Measurements from ENCODE around the gene ITGAE.
"Not testable (repeated sequence)": the region's sequence is repeated elsewhere in the genome, so short reads cannot be mapped to it uniquely, and the experiment has no call there.

ITGAE gene

DNA sequence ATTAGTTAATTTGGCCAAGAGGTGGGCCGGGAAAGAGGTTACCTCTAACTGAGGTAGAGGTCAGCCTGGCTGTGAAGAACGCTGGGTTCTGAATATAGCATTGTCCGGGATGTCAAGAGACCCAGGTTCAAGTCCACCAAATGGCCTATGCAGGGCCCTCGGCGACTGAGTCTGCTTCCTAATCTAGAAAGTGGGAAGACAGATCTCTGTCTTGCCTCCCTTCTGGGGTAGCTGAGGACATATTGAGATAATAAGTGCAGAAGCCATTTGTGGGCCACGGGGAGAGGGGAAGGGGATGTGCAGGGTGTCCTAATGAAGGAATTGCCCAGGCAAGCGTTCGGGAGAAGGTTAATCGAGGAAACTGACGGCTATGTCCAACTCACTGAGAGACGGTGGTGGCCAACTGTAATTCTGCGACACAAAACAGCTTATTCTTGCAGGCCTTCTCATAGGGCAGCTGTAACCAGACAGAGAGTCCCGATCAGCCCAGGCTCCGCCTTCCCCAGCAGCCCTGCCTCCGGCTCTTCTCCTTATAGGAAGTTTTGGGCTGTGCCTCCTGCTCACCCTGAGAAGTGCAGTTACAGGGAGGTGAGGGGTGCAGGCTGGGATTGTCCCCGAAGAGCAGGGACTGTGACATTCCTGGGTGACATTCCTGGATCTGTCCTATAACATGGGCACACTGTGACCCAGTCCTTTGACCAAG lies 61.4 kb downstream of the ITGAE start:
- no peaks in the 10 kb centered on the region for H3K27me3 ChIP-seq (replicated peaks)
- no peak overlapping the region for H3K27ac ChIP-seq
- no peak for TF ChIP-seq CTCF (IDR thresholded peaks at IDR 0.05; ENCODE audit: low read depth, low read length, missing control alignments)
- DNase-seq, result no peak
- in situ Hi-C loops (cut with HindIII; ENCODE audit: low pct_ligation_motif_present, low sequenced_read_pairs), result no loop called here
- H3K4me3 ChIP-seq (ENCODE audit: low read depth, low read length), result no peak overlapping the region
- H3K36me3 ChIP-seq (replicated peaks), result no peaks in the 10 kb centered on the region

DNA sequence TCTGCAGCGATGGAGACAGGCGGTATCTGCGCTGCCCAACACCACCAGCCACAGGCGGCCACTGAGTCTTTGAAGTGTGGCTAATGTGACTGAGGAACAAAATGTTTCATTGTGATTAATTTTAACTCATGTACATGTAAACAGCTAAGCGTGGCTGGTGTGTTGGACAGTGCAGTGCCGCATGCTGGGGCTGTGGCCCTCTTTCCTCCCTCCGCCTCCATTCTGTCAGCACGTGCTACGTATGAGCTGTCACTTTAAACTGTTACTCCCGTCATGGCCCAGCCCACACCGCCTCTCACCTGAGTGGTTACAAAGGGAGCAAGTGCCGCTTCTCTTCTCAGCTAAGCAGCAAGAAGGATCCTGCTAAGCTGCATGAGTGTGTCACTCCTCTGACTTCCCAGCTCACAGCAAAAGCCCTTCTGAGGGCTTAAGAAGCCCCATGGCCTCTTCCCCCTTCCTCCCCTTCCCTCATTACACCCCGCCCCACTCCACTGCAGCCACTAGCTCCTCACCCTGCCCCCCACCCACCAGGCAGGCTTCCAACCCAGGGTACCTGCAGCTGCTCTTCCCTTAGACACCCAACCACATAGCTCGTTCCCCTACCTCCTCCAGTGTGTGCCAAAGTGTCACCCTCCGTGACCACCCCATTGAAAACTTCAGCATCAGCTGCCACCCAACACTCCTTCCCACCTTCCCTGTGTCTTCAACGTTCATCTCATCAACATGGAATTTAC lies 62.3 kb downstream of the ITGAE start:
- Histone ChIP-seq H3K27ac (no peak overlapping the region), H3K27me3 (replicated peaks) (no peaks in the 10 kb centered on the region), H3K4me3 (ENCODE audit: low read depth, low read length) (no peak overlapping the region), H3K36me3 (replicated peaks) (no peaks in the 10 kb centered on the region)
- no peak for TF ChIP-seq CTCF (IDR thresholded peaks at IDR 0.05; ENCODE audit: low read depth, low read length, missing control alignments)
- DNase-seq, result no peak
- in situ Hi-C loops (cut with HindIII; ENCODE audit: low pct_ligation_motif_present, low sequenced_read_pairs), result no loop called here

DNA sequence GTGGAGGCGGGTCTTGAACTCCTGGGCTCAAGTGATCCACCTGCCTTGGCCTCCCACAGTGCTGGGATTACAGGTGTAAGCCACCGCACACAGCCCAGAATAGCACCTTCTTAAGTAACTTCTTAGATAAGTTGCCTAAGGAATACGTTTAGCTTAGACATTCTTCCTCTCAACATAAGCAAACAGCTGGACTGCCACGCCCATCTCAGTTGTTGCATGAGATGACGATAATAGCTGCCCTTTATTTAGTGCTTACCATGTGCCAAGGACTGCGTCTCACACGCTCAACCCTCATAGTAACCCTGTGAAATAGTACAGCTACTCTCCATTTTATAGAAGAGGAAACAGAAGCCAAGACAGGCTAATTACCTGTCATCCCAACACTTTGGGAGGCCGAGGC lies 65.5 kb downstream of the ITGAE start:
- no peak for TF ChIP-seq CTCF (IDR thresholded peaks at IDR 0.05; ENCODE audit: low read depth, low read length, missing control alignments)
- no peaks in the 10 kb centered on the region for H3K27me3 ChIP-seq (replicated peaks)
- no peak for DNase-seq
- H3K4me3 ChIP-seq (ENCODE audit: low read depth, low read length), result no peak overlapping the region
- no peaks in the 10 kb centered on the region for H3K36me3 ChIP-seq (replicated peaks)
- no peak overlapping the region for H3K27ac ChIP-seq
- in situ Hi-C loops (cut with HindIII; ENCODE audit: low pct_ligation_motif_present, low sequenced_read_pairs), result no loop called here

GRCh38 chr17:3734911-3735276 lies 66.1 kb downstream of the ITGAE start:
- in situ Hi-C loops (cut with HindIII; ENCODE audit: low pct_ligation_motif_present, low sequenced_read_pairs); DNase-seq; H3K4me3 ChIP-seq (ENCODE audit: low read depth, low read length); H3K27ac ChIP-seq; H3K27me3 ChIP-seq (replicated peaks); H3K36me3 ChIP-seq (replicated peaks): not testable (repeated sequence)

- peak; percentile 24 for DNase-seq
- H3K27me3 ChIP-seq (replicated peaks), result no peaks in the 10 kb centered on the region
- H3K27ac ChIP-seq, result no peak overlapping the region
- no peak for TF ChIP-seq CTCF (IDR thresholded peaks at IDR 0.05; ENCODE audit: low read depth, low read length, missing control alignments)
- in situ Hi-C loops (cut with HindIII; ENCODE audit: low pct_ligation_motif_present, low sequenced_read_pairs), result no loop called here
- no peaks in the 10 kb centered on the region for H3K36me3 ChIP-seq (replicated peaks)
- H3K4me3 ChIP-seq (ENCODE audit: low read depth, low read length), result no peak overlapping the region
Observed at GRCh38 chr17:3732210-3732621, 68.8 kb downstream of the ITGAE start.

GRCh38 chr17:3730881-3731429 lies 70.0 kb downstream of the ITGAE start:
- TF ChIP-seq CTCF (IDR thresholded peaks at IDR 0.05; ENCODE audit: low read depth, low read length, missing control alignments), result no peak
- DNase-seq, result peak; percentile 31
- H3K27me3 ChIP-seq (replicated peaks), result no peaks in the 10 kb centered on the region
- H3K4me3 ChIP-seq (ENCODE audit: low read depth, low read length), result no peak overlapping the region
- no peaks in the 10 kb centered on the region for H3K36me3 ChIP-seq (replicated peaks)
- H3K27ac ChIP-seq, result peak overlapping the region; percentile 40
- in situ Hi-C loops (cut with HindIII; ENCODE audit: low pct_ligation_motif_present, low sequenced_read_pairs), result no loop called here
